Measurements from ENCODE around the gene ERG. TPM values are rescaled to one million over a fixed set of nuclear protein-coding genes. Genes with fewer than 3 reads are reported as not detected.

Gene ERG
- total and polyA plus RNA-seq, 2 of the 13 experiments (the other 11 are each of a cell fraction or from before 2014, with no cell fraction given) = not detected

DNA sequence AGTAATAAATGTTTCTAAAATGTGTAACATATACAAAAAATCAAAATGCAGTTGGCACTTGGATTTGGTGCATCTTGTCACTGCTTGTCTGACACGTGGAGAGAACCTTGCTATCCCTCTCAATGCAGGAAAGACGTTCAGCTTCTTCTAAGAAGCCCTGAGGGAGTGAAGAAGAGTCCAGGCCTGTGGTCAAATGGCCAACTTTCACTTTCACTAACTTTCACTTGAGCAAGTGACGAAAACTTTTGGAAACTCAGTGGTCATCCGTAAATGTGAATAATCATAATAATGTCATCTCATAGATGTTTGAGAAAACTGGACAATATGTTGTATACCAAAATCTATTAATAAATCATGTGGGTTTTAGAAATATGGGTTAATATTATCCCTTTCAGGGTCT, 61.9 kb downstream of the ERG start:
- ChIA-PET CTCF (ENCODE audit: low intra/inter-chr PET ratio, low total read pairs) (no interaction called here), POLR2A (no interaction called here)
- 39% methylated on average over 4 of the region's 4 CpGs for WGBS (ENCODE audit: low lambda C conversion rate)
- no peaks in the 10 kb centered on the region for H3K36me3 ChIP-seq (replicated peaks in 1 of 2; ENCODE audit: control insufficient read depth in 1 of 2, insufficient read depth in 2 of 2, low read length in 2 of 2)
- no peak overlapping the region for H2AFZ ChIP-seq (ENCODE audit: low read length)
- H3K9me3 ChIP-seq (ENCODE audit: low read length) = no peaks in the 10 kb centered on the region
- DNase-seq (ENCODE audit: low spot score) (no peak), ATAC-seq (no peak), FAIRE-seq (no peak)
- no TSS peak for BruUV-seq (replicated peaks)
- in situ Hi-C loops (cut with HindIII; ENCODE audit: extremely low pct_ligation_motif_present, low pct_unique_long_range_greater_than_20kb) (no loop called here), intact Hi-C loops (cut with micrococcal nuclease; ENCODE audit: unreplicated experiment) (no loop called here)
- H3K4me3 ChIP-seq (replicated peaks in 1 of 3; ENCODE audit: insufficient read depth in 1 of 3, low read depth in 2 of 3, low read length in 3 of 3) = no peak overlapping the region
- H3K27ac ChIP-seq (ENCODE audit: extremely low read length, insufficient read depth, low read length) = no peak overlapping the region
- H3K4me2 ChIP-seq (ENCODE audit: low read depth, low read length) = no peak overlapping the region
- TF ChIP-seq ZNF350 (CRISPR knock-in tag; IDR thresholded peaks at IDR 0.05; ENCODE audit: borderline replicate concordance, low read depth) (no peak), ZNF749 (CRISPR knock-in tag; IDR thresholded peaks at IDR 0.05; ENCODE audit: borderline replicate concordance) (no peak), SNAPC2 (CRISPR knock-in tag; IDR thresholded peaks at IDR 0.05) (no peak)
- H3K4me1 ChIP-seq (ENCODE audit: insufficient read depth, low read length) = no peaks in the 10 kb centered on the region
- H3K79me2 ChIP-seq (ENCODE audit: insufficient read depth, low read length) = no peaks in the 10 kb centered on the region
- H4K20me1 ChIP-seq (ENCODE audit: insufficient read depth, low read length) = no peaks in the 10 kb centered on the region
- no peak overlapping the region for H3K9ac ChIP-seq (ENCODE audit: insufficient read depth, low read depth, low read length)
- peaks cover 0 to 6% of the 10 kb centered on the region in 2 experiments; a peak in 1 of 5 replicates for H3K27me3 ChIP-seq (ENCODE audit: control insufficient read depth in 1 of 2, insufficient read depth in 2 of 2, low read length in 2 of 2)

DNA sequence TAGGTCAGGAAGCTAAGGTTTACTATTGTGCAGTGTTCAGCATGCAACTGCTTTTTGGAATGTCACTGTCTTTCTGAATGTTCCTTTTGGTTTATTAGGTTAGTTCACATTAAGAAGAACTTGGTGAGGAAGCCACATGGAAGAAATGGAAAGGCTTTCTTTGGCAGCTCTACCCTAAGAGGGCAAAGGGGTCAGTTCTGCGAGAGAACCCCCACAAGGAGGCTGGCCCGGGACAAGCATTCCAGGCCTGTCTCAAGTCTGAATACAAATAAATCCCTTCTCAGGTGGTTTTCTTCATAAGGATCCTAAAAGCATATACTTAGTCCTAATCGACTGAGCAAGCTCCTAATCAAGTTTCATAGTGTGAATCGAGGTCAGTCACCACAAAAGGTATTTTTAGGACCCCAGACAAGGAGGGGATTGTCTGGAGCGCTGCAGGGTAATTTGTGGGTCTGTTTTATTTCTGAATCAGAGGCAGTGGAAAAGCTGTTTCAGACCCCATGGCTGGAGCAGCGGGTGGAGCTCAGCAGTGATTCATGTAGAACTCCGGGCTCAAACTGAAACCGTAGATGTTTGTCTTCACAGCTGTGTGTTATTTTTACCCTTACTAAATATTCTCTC, 63.3 kb downstream of the ERG start:
- no peaks in the 10 kb centered on the region for H3K9me3 ChIP-seq (ENCODE audit: low read length)
- no peak overlapping the region for H3K4me3 ChIP-seq (replicated peaks in 1 of 3; ENCODE audit: insufficient read depth in 1 of 3, low read depth in 2 of 3, low read length in 3 of 3)
- H3K27me3 ChIP-seq (ENCODE audit: control insufficient read depth in 1 of 2, insufficient read depth in 2 of 2, low read length in 2 of 2) = peaks cover 0 to 3% of the 10 kb centered on the region in 2 experiments; a peak in 1 of 5 replicates
- no peak overlapping the region for H2AFZ ChIP-seq (ENCODE audit: low read length)
- no TSS peak for BruUV-seq (replicated peaks)
- WGBS (ENCODE audit: low lambda C conversion rate) = 9% methylated on average over 7 of the region's 8 CpGs
- H3K27ac ChIP-seq (ENCODE audit: extremely low read length, insufficient read depth, low read length) = no peak overlapping the region
- TF ChIP-seq MEF2D (CRISPR knock-in tag; IDR thresholded peaks at IDR 0.05) = no peak
- no peak for TF ChIP-seq ZNF550 (CRISPR knock-in tag; IDR thresholded peaks at IDR 0.05; ENCODE audit: borderline replicate concordance)
- TF ChIP-seq PAWR (CRISPR knock-in tag; IDR thresholded peaks at IDR 0.05; ENCODE audit: borderline replicate concordance) = no peak
- TF ChIP-seq RFXAP (CRISPR knock-in tag; IDR thresholded peaks at IDR 0.05; ENCODE audit: borderline replicate concordance) = no peak
- H3K4me1 ChIP-seq (ENCODE audit: insufficient read depth, low read length) = no peaks in the 10 kb centered on the region
- no peaks in the 10 kb centered on the region for H3K79me2 ChIP-seq (ENCODE audit: insufficient read depth, low read length)
- ATAC-seq (no peak), FAIRE-seq (no peak), DNase-seq (ENCODE audit: low spot score) (no peak)
- intact Hi-C loops (cut with micrococcal nuclease; ENCODE audit: unreplicated experiment) (no loop called here), in situ Hi-C loops (cut with HindIII; ENCODE audit: extremely low pct_ligation_motif_present, low pct_unique_long_range_greater_than_20kb) (no loop called here)
- H3K9ac ChIP-seq (ENCODE audit: insufficient read depth, low read depth, low read length) = no peak overlapping the region
- ChIA-PET CTCF (ENCODE audit: low intra/inter-chr PET ratio, low total read pairs) (no interaction called here), POLR2A (no interaction called here)
- H4K20me1 ChIP-seq (ENCODE audit: insufficient read depth, low read length) = no peaks in the 10 kb centered on the region
- H3K36me3 ChIP-seq (replicated peaks in 1 of 2; ENCODE audit: control insufficient read depth in 1 of 2, insufficient read depth in 2 of 2, low read length in 2 of 2) = no peaks in the 10 kb centered on the region
- H3K4me2 ChIP-seq (ENCODE audit: low read depth, low read length) = no peak overlapping the region

All from HepG2 (cell line).